GM18873 (cell line): ENCODE results near the gene PC.

ENCODE experiments used
- ATAC-seq: cut with Tn5 transposase; IDR thresholded peaks from one replicate; pipeline ENCODE4 v1.9.1; 2021; ENCODE audit warnings: mild to moderate bottlenecking, moderate library complexity, moderate number of reproducible peaks; ENCODE audit not compliant: unreplicated experiment, low FRiP score

The PC gene

DNA sequence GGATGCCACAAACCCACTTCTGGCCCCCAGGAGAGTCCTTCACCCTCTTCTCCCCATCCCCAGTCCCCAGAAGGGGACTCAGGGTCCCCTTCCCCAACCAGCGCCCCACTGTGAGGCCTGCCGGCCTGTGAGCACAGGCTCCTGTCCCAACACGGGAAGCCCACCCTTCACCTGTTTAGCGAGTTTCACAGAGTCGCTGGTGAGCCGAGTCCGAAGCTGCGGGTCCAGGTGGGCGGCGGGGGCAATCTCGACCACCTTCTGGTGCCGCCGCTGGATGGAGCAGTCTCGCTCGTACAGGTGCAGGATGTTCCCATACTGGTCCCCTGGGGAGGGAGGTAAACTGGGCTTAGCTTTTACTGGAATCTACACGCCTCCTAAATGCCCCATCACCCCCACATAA is 88.1 kb downstream of the PC start:
- ATAC-seq, result no peak

DNA sequence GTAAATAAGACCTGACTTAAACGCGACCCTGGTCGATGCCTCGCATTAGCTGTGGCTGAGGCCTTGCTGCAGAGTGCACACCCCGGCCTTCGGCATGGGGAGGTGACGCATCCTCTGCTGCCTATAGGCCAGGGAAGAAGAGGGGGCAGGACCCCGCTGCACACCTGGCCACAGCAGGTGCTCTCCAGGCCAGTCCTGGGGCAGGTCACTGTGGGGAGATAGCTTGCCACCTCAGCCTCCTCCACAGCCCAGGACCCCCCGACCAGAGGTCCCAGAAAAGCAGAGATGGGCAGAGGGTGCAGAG is 88.7 kb downstream of the PC start:
- ATAC-seq, result no peak

DNA sequence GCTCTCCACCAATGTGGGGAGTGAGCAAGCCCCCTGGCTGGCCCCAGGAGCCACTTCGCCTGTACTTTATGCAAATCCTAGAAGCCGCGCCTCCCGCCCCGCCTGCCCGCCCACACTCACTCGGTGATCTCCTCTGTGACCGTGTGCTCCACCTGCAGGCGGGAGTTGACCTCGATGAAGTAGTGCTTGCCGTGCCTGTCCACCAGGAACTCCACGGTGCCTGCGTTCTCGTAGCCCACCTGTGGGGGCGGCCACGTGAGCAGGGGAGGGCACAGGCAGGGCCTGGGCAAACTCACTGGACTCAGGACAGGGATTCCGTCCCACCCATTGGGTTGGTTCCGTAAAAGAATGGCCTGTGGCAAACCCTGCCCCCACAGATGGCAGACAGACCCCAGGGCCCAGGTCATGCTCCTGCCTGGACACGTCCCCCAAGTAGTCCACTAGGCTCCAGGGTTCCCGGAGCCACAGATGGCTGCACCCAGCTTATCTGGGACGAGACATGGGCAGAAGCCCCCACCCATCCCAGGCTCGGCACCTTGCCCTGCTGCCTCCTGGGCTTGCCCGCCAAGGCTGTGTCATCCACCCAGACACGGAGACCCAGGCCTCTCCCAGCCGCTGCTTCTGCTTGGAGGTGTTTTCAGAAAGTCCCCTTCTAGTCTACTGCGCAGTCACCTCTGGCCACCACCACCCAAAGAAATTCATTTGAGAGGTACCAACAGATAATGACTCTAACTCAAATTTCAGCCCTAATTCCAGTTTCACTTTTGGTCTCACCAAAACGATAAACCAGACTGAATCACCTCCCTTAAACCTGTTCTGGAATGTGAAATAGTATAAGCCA is 89.2 kb downstream of the PC start:
- peak; percentile 49 for ATAC-seq

DNA sequence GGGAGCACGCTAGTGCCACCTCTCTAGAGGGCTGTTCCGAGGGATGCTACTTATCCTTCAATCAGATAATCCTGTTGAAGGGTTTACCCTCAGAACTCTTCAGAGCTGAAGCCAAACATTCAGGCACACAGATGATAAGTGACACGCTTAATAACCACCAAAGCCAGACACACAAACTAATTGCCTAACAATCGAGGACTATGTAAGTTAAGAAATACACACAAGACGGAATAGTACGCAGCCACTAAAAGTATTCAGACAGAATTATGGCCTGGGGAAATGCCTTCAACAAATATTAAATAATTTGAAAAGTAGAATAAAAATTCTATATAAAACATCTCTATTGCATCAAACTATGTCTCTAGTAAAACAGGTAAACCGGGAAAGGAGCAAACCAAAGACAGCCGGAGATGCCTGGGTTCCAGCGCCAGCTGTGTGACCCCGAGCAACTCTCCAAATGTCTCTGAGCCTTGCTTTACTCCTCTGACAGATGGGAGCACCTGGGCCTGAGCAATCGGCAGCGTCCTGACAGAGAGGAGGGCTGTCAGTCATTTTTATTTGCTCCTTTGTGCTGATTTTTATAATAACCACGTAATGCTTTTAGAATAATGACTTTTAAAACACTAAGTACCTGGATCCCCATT is 90.0 kb downstream of the PC start:
- ATAC-seq, result no peak

- no peak for ATAC-seq
These were observed 90.7 kb downstream of the PC start for GRCh38 chr11:66867425-66868040.

GRCh38 chr11:66866511-66866986 is 91.6 kb downstream of the PC start:
- ATAC-seq, result no peak

GRCh38 chr11:66866007-66866406 is 92.2 kb downstream of the PC start:
- ATAC-seq, result no peak

DNA sequence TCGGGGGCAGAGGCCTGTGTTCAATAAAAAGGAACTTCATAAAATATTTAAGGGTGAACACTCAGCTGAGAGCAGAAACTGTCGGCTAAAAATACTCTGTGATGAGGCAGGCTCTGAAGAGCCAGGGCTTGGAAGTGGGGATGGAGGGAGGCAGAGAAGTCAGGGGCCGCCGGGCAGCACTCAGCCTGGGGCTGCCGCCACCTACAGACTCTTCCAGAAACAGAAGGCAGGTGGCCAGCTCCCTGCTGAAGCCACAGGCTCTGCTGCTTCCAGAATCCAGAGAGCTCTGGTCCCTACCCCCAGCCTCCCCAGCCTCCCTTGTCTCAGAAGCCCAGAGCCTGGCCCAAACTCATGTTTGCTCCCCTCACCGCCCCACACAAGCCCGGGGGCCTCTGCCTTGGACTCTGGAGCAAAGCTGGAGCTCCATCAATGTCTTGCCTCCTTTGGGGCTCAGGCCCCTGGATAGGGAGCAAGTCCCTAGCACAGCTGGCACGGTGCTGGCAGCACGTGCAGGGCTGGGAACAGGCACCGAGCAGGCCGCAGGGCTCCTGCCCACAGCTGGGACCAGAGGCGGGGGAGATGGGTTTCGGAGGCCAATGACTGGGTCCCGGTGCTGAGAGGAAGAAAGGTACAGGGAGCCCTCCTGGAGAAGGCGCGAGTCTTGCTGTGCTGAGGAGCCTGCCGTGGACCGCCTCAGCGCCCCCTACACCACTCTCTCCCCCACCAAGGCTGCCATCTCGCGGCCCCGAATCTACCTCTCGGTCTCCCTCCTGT is 93.1 kb downstream of the PC start:
- ATAC-seq, result no peak

- no peak for ATAC-seq
These were observed 93.8 kb downstream of the PC start for GRCh38 chr11:66864172-66864901.

DNA sequence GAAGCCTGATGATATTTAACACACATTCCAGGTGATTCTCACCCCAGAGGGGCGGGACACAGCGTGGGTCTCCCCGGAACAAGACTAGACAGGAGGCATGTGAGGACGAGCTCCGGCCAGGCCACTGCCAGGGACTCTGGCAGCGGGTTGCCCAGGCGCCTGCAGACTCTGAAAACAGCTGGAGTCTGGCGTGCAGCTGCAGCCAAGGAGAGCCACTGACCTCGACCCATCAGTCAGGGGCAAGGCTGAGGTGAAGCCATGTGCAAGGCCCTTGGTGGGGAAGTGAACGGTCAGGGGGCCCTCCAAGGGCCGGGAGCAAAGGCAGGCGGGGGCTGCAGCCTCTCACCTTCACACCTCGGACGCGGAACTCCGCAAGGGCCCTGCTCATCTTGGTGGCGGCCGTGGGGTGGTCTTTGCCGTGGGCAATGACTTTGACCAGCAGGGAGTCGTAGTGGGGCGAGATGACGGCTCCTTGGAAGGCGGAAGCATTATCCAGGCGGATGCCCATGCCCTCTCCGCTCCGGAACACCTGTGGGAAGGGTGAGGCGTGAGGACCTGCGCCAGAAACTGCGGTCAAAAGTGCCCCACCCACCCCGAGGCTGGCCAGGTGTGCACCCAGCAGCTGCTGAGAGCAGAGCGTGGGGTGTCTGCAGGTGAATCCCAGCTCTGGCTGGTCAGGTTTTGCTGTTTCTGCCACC is 94.6 kb downstream of the PC start:
- no peak for ATAC-seq

- ATAC-seq, result no peak
These were observed 95.6 kb downstream of the PC start for GRCh38 chr11:66862559-66863037.

DNA sequence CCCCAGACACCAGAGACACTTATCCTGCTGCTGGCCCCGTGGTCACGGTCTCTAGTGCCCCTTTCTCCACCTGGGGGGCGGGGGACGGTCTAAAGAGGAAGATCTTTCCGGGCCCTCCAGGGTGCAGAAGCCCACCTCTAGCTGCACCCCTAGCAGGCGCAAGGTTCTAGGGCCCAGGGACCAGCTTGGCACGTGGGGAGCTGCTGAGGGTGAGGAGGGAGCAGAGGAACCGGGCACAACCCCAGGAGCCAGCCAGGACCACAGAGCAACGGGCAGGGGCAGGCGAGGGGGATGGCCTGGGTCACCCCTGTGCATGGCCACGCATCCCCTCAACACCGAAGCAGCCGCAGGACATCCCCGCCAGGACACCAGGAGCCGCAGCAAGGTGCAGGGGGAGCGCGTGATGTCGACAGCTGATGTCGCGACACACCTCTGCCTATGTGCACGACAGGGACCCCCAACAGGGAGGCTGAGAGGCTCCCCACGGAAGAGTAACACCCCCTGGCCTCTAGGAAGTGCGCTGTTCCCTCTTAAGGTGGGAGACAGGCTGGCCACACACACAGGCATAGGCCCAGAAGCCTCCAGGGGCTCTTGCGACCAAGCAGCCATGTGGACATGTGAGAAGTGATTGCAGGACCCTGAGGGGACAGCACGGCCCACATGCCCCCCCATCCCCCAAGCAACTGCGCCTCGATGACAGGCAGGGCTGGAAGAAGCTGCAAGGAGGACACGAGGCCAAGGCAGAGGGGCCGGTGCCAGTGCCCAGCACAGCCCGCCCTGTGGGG is 96.2 kb downstream of the PC start:
- ATAC-seq, result no peak

- no peak for ATAC-seq
These were observed 97.0 kb downstream of the PC start for GRCh38 chr11:66861038-66861773.

DNA sequence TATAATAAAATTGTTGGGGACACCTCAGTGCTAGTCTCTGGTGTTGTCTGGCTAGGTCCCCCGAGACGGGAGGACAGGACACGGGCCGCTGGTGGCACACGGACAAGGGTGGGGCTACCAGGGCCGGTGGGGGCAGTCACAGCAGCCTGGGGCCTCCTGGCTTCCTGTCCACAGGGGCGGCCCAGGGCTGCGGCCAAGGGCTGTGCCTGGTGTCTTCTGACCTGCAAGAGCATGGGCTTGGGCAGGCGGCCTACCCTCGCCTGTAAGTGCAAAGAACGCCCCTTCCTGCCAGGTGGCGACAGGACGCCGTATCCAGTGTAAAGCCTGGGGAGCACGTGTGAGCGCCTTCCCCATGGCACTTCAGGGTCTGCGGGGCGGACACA is 97.7 kb downstream of the PC start:
- no peak for ATAC-seq

GRCh38 chr11:66859686-66860448 is 98.3 kb downstream of the PC start:
- no peak for ATAC-seq

GRCh38 chr11:66858939-66859685 is 99.1 kb downstream of the PC start:
- no peak for ATAC-seq
